DMS79 treated with DMSO at 0.1 percent for 48 hours (cell line): ENCODE measurements around the gene DCAF15.
A peak's percentile ranks its signal among the peaks of the same experiment; 100 is the strongest.

Experiments
- DNase-seq: peaks from one replicate; lab custom pipeline; 2025; lab: John Stamatoyannopoulos, UW

Gene DCAF15

DNA sequence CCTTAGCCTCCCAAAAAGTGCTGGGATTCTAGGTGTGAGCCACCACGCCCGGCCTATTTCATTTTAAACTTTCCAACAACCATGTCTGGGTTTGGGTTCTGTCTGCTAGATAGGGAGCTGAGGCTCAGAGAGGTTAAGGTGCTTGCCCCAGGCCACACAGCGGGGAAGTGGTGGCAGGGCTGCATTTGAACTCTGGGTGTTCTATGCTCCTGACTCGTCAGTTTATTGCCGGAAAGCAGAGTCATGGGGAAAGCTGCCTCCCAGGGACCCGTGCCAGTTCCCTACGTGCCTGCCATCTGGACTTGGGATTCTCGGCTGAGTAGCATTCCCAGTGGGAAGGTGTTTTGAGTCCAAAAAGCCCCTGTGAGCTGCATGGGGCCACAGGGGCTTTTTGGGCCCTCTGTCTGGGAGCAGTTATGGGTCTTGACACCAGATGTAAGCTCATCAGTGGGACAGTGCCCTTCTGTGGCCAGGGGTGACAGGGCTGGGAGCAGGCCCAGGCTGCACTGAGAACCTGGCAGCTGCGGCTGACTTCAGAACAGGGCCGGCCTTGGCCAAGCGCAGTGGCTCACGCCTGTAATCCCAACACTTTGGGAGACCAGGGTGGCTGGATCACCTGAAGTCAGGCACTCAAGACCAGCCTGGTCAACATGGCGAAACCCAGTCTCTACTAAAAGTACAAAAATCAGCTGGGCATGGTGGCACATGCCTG is 42.9 kb downstream of the DCAF15 start:
- DNase-seq, result no peak

GRCh38 chr19:13995878-13996765 is 43.8 kb downstream of the DCAF15 start:
- DNase-seq, result no peak

DNA sequence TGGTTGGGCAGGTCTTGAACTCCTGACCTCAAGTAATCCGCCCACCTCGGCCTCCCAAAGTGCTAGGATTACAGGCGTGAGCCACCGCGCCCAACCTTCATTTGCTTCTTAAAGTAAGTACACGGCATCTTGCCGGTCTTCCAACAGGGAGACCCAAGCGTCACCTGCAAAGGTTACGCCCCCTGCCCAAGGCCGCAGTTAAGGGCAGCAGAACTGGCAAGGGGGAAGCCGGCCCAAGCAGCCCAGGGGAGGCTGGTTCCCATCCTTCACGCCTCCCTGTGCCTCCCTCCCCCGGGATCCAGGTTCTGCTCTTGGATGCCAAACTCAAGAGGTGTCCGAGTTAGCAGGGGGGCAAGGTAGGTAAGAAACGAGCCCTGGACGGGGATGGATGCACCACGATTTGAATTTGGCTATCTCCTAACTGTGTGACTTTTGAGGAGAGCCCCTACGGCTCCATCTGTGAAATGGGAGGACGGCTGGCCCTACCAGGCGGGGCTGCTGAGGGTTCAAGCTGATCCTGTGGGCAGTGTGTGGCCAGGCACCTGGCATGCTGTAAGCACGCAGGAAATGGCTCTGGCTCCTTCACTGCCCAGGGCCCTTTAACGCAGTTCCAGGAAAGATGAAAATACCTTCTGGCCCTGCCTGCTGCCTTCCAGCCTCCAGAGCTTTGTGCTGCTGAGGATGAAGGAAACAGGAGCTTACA is 44.8 kb downstream of the DCAF15 start:
- no peak for DNase-seq

DNA sequence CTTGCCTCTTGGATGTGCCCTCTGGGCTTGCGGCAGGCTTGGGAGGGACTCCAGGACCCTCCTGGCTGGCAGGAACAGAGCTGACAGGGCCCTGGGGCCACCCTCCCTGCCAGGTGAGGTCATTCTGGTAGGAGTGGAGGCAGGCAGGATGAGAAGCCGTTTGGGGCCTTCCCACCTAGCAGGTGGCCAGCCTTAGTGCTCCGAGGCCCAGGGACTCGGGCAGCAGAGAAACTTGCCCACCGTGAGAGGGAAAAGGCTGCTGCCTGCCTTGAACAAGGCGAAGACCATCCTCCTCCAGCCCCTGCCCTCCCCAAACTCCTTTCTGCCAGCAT is 45.3 kb downstream of the DCAF15 start:
- DNase-seq, result no peak

DNA sequence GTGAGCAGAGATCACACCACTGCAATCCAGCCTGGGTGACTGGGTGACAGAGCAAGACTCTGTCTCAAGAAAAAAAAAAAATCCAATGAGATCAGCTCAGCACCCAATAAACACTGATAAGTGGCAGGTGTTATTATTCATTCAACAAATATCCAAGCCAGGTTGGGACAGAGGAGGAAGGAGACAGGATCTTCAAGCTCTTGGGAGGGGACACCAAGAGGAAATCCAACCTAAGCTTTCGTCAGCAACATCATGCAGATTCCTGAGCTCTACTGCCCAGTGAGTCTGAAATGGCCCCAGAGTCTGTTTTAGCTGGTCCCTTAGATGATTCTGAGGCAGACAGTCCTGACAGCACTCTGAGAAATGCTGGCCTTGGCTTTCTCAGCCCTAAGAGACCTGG is 46.1 kb downstream of the DCAF15 start:
- no peak for DNase-seq

DNA sequence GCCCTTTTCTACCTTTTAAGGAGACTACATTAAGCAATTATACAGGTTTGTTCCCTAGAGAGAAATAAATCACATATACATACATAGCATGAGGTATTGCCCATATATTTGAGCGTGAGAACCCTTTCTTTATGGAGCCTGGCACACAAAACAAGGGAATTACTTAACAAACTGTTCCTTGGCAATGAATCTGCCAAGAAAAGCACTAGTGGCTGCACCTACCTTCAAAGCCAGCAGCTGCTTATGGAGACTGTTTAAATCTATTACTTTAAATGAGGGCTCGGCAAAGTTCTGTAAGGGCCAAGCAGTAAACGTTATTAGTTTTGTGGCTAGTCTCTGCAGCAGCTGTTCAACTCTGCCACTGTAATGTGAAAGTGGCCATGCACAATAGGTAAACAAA is 46.8 kb downstream of the DCAF15 start:
- no peak for DNase-seq

DNA sequence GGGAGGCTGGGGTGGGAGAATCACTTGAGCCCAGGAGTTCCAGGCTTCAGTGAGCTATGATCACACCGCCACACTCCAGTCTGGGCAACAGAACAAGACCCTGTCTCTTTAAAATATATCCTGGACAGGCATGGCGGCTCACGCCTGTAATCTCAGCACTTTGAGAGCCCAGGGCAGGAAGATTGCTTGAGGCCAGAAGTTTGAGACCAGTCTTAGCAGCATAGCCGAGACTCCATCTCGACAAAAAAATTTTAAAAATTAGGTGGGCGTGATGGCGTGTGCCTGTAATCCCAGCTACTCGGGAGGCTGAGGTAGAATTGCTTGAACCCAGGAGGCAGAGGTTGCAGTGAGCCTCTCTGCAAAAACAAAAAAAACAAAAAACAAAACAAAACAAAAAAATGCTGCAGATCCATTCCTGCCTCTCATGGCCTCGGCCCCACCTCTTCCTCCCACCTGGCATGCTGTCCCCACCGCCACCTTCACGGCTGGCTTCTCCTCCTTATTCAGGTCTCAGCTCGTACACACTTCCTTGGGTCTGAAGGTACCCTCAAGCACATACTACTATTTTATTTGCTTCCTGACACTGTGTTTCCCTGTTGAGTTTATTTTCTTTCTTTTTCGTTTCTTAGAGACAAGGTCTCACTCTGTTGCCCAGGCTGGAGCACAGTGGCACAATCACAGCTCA is 48.5 kb downstream of the DCAF15 start:
- no peak for DNase-seq

DNA sequence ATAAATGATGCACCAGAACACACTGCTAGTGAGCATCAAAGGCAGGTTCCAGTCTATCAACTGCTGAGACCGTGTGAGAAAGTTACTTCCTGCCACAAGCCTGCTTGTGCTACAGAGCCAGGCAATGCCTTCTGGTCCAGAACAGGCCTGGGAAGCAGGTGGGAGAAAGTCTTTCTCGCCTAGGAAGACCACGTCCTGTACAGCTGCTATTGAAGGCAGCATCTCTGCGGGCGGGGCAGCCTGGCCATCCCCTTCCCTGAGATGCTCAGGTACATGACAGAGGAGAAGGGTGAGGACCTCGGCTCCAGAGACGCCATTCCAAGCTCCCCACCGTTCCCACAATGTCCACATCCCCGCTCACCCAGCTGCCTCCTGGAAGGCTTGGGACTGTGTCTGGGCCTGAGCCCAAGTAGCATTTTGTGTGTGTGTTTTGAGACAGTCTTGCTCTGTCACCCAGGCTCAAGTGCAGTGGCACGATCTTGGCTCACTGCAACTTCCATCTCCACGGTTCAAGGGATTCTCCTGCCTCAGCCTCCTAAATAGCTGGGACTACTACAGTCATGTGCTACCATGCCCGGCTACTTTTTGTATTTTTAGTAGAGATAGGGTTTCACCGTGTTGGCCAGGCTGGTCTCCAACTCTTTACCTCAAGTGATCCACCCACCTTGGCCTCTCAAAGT is 50.4 kb downstream of the DCAF15 start:
- DNase-seq, result no peak

DNA sequence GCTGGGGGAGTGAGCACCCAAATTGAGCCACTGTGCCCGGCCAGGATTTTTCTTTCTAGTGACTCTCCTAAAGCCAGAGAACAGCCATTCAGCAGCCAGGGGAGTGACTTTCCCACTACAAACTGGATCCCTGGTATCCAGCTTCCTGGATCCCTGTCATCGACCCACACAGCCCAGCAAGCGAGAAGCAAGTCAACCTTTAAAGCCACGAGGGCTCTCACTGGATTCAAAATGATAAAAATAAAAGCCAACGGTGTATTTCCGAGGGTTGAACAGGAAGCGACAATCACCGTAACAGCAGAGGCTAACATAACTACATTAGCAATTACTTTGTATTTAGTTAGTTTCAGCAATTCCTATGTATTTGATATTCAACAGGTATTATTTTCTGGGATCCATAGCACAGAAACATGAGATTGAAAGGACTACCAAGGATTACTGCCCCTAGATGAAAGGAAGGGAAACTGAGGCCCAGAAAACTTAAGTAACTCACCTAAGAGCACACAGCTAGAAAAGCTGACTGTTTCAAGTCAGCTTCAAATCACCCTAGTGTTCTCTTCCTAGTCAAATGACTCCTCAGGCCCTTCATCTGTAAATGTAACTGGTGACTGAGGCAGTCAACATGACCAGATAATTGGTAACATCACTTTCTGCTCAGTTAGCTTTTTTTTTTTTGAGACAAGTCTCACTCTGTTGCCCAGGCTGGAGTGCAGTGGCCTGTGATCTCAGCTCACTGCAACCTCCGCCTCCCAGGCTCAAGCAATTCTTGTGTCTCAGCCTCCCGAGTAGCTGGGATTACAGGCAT is 51.1 kb downstream of the DCAF15 start:
- no peak for DNase-seq

DNA sequence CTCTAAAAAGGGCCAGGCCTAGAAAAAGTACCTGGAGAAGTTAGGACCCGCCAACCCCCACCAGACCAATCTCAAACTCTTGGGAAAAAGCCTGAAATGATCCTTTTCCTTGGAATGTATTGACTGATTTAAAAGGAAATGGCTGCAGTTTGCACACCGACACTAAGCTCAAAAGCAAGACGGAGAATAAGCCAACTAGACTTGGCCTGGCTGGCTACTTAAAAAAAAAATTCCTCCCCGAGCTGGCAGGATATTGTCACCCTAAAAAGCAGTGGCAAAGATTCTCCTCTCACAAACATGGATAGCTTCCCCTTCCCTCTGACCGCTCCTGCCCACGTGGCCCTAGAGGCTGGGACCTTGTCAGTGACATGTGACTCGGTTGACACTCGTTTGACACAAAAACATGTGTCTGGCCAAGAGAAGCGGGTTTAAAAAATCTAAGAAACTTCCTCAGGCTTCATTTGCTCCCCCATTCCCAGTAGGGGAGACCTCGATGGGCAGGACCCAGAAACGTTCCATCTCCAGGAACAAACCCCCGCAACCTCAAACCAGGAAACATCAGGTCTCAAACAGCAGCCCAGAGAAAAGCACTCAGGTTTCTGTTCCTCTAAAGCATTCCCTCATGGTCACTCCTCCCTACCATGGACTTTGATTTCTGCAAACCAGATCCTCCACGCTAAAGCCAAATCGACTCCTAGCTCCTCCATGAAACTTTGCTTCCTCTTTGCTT is 52.5 kb downstream of the DCAF15 start:
- no peak for DNase-seq

GRCh38 chr19:14005349-14006084 is 53.2 kb downstream of the DCAF15 start:
- peak; percentile 48 for DNase-seq

- DNase-seq, result peak; percentile 100
Observed at GRCh38 chr19:14006085-14006765, 53.9 kb downstream of the DCAF15 start, which contains the start of gene RFX1. RFX1 (minus strand) TSS chr19:14006320; CDS start chr19:13993843, 12,477 bp downstream.

DNA sequence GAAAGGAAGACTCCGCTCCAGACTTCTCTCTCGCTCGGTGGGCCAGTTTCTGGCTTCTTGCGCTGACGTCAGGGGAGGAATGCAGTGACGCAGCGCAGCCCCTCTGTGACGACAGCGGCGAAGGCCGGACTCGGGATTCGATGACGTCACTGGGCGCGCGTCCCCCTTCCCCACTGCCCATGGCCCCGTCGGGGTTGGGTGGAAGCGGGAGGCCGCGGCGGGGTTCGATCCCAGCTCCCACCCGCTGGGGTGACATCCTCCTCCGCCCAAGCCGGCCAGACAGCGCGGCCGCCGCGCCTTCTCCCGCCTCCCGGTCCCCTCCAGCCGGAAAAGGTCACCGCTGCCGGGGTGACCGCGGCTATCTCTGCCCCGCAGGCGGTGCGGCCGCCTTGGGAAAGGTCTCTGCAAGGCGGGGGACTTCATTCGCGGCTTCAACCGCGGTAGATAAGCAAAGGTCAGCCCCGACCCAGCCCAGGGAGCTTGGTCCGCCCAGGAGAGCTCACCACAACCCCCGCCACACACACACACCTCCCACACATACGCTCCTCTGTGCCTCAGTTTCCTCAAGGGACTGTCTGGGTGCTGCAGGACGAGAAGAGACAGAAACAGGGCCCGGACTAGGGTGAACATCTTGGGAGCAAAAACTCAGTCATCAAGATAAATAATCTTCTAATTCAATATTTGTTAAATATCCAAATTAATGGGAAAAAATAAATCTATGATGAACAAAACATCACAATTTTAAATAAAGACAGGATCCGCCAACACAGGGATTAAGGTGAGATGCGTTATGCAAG is 54.7 kb downstream of the DCAF15 start:
- no peak for DNase-seq
